HepG2 (cell line): ENCODE data around the gene DDAH2. TPM values are rescaled to one million over a fixed set of nuclear protein-coding genes. Genes with fewer than 3 reads are reported as not detected.

Experiments used
- DR1 ChIP-seq: sonication (generic); formaldehyde crosslinking; IDR thresholded peaks from 2 replicates; pipeline ENCODE4 v1.8.0; 2021; ENCODE audit warnings: mild to moderate bottlenecking, missing genetic modification reagents, inconsistent platforms
- GATA4 ChIP-seq: sonication (generic); IDR thresholded peaks from 2 replicates; pipeline ENCODE4 v1.6.1; 2016; ENCODE audit warnings: antibody characterized with exemption, low read depth, borderline replicate concordance
- GATAD2A ChIP-seq: IDR thresholded peaks from 2 replicates; pipeline ENCODE4 v1.6.1; 2016
- GFI1 ChIP-seq: sonication (generic); formaldehyde crosslinking; IDR thresholded peaks from 2 replicates; pipeline ENCODE4 v1.5.0; 2020; ENCODE audit warnings: missing genetic modification reagents, mild to moderate bottlenecking, borderline replicate concordance
- HIVEP1 ChIP-seq: sonication (generic); formaldehyde crosslinking; IDR thresholded peaks from 2 replicates; pipeline ENCODE4 v1.4.0; 2020; ENCODE audit warnings: mild to moderate bottlenecking, missing genetic modification reagents
- MXD1 ChIP-seq: sonication (generic); formaldehyde crosslinking; IDR thresholded peaks from 2 replicates; pipeline ENCODE4 v1.4.0; 2020; ENCODE audit warnings: mild to moderate bottlenecking, missing genetic modification reagents
- NFYB ChIP-seq: sonication (generic); formaldehyde crosslinking; IDR thresholded peaks from 2 replicates; pipeline ENCODE4 v1.4.0; 2020; ENCODE audit warnings: missing genetic modification reagents
- PHF8 ChIP-seq: sonication (generic); formaldehyde crosslinking; IDR thresholded peaks from 2 replicates; pipeline ENCODE4 v1.5.0; 2020; ENCODE audit warnings: missing genetic modification reagents
- POGZ ChIP-seq: sonication (generic); formaldehyde crosslinking; IDR thresholded peaks from 2 replicates; pipeline ENCODE4 v1.4.0; 2020; ENCODE audit warnings: mild to moderate bottlenecking, missing genetic modification reagents
- PRDM10 ChIP-seq: sonication (generic); formaldehyde crosslinking; IDR thresholded peaks from 2 replicates; pipeline ENCODE4 v1.4.0; 2020; ENCODE audit warnings: low read depth, missing genetic modification reagents
- SNAI1 ChIP-seq: sonication (generic); formaldehyde crosslinking; IDR thresholded peaks from 2 replicates; pipeline ENCODE4 v1.5.0; 2020; ENCODE audit warnings: mild to moderate bottlenecking, missing genetic modification reagents, borderline replicate concordance
- SP2 ChIP-seq: sonication (generic); formaldehyde crosslinking; IDR thresholded peaks from 2 replicates; pipeline ENCODE4 v1.5.1; 2020; ENCODE audit warnings: mild to moderate bottlenecking, missing genetic modification reagents
- YEATS2 ChIP-seq: sonication (generic); formaldehyde crosslinking; IDR thresholded peaks from 2 replicates; pipeline ENCODE4 v1.4.0; 2020; ENCODE audit warnings: missing genetic modification reagents, borderline replicate concordance
- ZGPAT ChIP-seq: IDR thresholded peaks from 2 replicates; pipeline ENCODE4 v1.6.1; 2016; ENCODE audit warnings: mild to moderate bottlenecking
- ZNF136 ChIP-seq: sonication (generic); formaldehyde crosslinking; IDR thresholded peaks from 2 replicates; pipeline ENCODE4 v1.8.1; 2022; ENCODE audit warnings: low read depth, mild to moderate bottlenecking, moderate library complexity, missing genetic modification reagents
- ZNF205 ChIP-seq: IDR thresholded peaks from 2 replicates; pipeline ENCODE4 v1.6.1; 2018; ENCODE audit warnings: missing biosample characterization, missing genetic modification reagents
- ZNF263 ChIP-seq: sonication (generic); formaldehyde crosslinking; IDR thresholded peaks from 2 replicates; pipeline ENCODE4 v1.4.0; 2020; ENCODE audit warnings: missing genetic modification reagents
- ZNF432 ChIP-seq: sonication (generic); formaldehyde crosslinking; IDR thresholded peaks from 2 replicates; pipeline ENCODE4 v1.5.0; 2020; ENCODE audit warnings: missing genetic modification reagents, mild to moderate bottlenecking, borderline replicate concordance
- ZNF543 ChIP-seq: sonication (generic); formaldehyde crosslinking; IDR thresholded peaks from 2 replicates; pipeline ENCODE4 v1.4.0; 2020; ENCODE audit warnings: mild to moderate bottlenecking, missing genetic modification reagents
- ZNF570 ChIP-seq: sonication (generic); formaldehyde crosslinking; IDR thresholded peaks from 2 replicates; pipeline ENCODE4 v1.4.0; 2020; ENCODE audit warnings: mild to moderate bottlenecking, missing genetic modification reagents, borderline replicate concordance
- ZNF839 ChIP-seq: sonication (generic); formaldehyde crosslinking; IDR thresholded peaks from 2 replicates; pipeline ENCODE4 v1.4.0; 2020; ENCODE audit warnings: missing genetic modification reagents, mild to moderate bottlenecking, borderline replicate concordance
- ZSCAN25 ChIP-seq: sonication (generic); formaldehyde crosslinking; IDR thresholded peaks from 2 replicates; pipeline ENCODE4 v1.8.0; 2022; ENCODE audit warnings: mild to moderate bottlenecking, missing genetic modification reagents
- polyA plus RNA-seq, 8 experiments: library from polyadenylated mRNA; depleted of rRNA in 3 of 8; stranded (reverse) in 7 of 8; unstranded in 1 of 8; fragments of >200 nt; fragmentation: Illumina TruSeq in 4 of 8; extraction: Trizol in 4 of 8; gene quantifications; 2 replicates each; pipeline versions ENCODE4 v1.2.1 to v1.2.3, GENCODE V29; 2011 to 2016; ENCODE audit warnings: low read depth in 4 of 8, missing spikeins in 1 of 8, mixed read lengths in 1 of 8; ENCODE audit not compliant: insufficient read depth in 1 of 8
- total RNA-seq, 5 experiments: library from RNA; depleted of rRNA; stranded (reverse); fragments of >200 nt; fragmentation: Illumina TruSeq; extraction: Trizol; gene quantifications; 2 replicates each; pipeline ENCODE4 v1.2.3, GENCODE V29; 2016; ENCODE audit warnings: low read depth in 1 of 5

The DDAH2 gene
- total and polyA plus RNA-seq, 2 of the 13 experiments (the other 11 are each of a cell fraction or from before 2014, with no cell fraction given) = 16.4 to 21.1 TPM

- peak; percentile 59; the same call in 1 of the 2 replicates for TF ChIP-seq ZNF136
- no peak for TF ChIP-seq ZNF432 (CRISPR knock-in tag)
- 0 out of 2 replicates have a peak, but pooled peaks have one; percentile 40 for TF ChIP-seq DR1 (CRISPR knock-in tag)
- peak; percentile 63; the same call in 1 of the 2 replicates for TF ChIP-seq PRDM10 (CRISPR knock-in tag)
- peak; percentile 49 for TF ChIP-seq PHF8 (CRISPR knock-in tag)
- peak; percentile 54; the same call in 1 of the 2 replicates for TF ChIP-seq GATAD2A (CRISPR knock-in tag)
- peak; percentile 66; the same call in 1 of the 2 replicates for TF ChIP-seq GFI1
- TF ChIP-seq YEATS2 (CRISPR knock-in tag) = peak; percentile 73; the same call in 1 of the 2 replicates
- TF ChIP-seq ZNF839 (CRISPR knock-in tag) = 0 out of 2 replicates have a peak, but pooled peaks have one; percentile 59
- TF ChIP-seq ZNF570 (CRISPR knock-in tag) = no peak
- TF ChIP-seq NFYB (CRISPR knock-in tag) = peak; percentile 71
- peak; percentile 43; the same call in 1 of the 2 replicates for TF ChIP-seq ZNF263
- TF ChIP-seq SP2 (CRISPR knock-in tag) = peak; percentile 51
- TF ChIP-seq POGZ (CRISPR knock-in tag) = 0 out of 2 replicates have a peak, but pooled peaks have one; percentile 53
- peak; percentile 45; the same call in 1 of the 2 replicates for TF ChIP-seq ZNF543 (CRISPR knock-in tag)
- TF ChIP-seq HIVEP1 = peak; percentile 92
- TF ChIP-seq ZNF205 (CRISPR knock-in tag) = peak; percentile 73; the same call in 1 of the 2 replicates
- TF ChIP-seq MXD1 (CRISPR knock-in tag) = peak; percentile 80
- 0 out of 2 replicates have a peak, but pooled peaks have one; percentile 39 for TF ChIP-seq ZGPAT
- peak; percentile 85 for TF ChIP-seq ZSCAN25
- TF ChIP-seq SNAI1 (CRISPR knock-in tag) = peak; percentile 32; the same call in 1 of the 2 replicates
- peak; percentile 74; the same call in 1 of the 2 replicates for TF ChIP-seq GATA4
These were observed 37.1 kb upstream of the DDAH2 start (continued) for GRCh38 chr6:31765910-31766794.
